GM12878 (cell line): ENCODE results near the gene ETV6. TPM values are rescaled to one million over a fixed set of nuclear protein-coding genes. Genes with fewer than 3 reads are reported as not detected.
"Not testable (repeated sequence)": the region's sequence is repeated elsewhere in the genome, so short reads cannot be mapped to it uniquely, and the experiment has no call there.

ENCODE experiments used
- ATAC-seq: fragments of 200-7000 bp; cut with Tn5 transposase; 3 replicates; pipeline ENCODE4 v1.9.1; 2020; ENCODE audit warnings: mild to moderate bottlenecking, moderate library complexity
- BruUV-seq: library from RNA; stranded (reverse); fragments of 400-500 nt; replicated peaks from 2 replicates; lab custom pipeline; 2021; lab: Mats Ljungman, UMichigan
- CTCF ChIA-PET: fragments of 300-600 bp; sonication (Branson Sonifier 250); formaldehyde crosslinking; extraction: SDS; loops from one replicate; lab custom pipeline; 2021; ENCODE audit warnings: inconsistent platforms; lab: Yijun Ruan, JAX
- POLR2A ChIA-PET: fragments of 350-600 bp; formaldehyde crosslinking; extraction: SDS; loops from one replicate; lab custom pipeline; 2021; ENCODE audit warnings: inconsistent platforms; lab: Charles Lee
- RAD21 ChIA-PET: fragments of 300-600 bp; sonication (Branson Sonifier 250); formaldehyde crosslinking; loops from one replicate; lab custom pipeline; 2023; ENCODE audit warnings: antibody characterized with exemption; ENCODE audit not compliant: unreplicated experiment; lab: Charles Lee
- SMC1A ChIA-PET: fragments of 300-600 bp; sonication (Branson Sonifier 250); formaldehyde crosslinking; loops from one replicate; lab custom pipeline; 2023; ENCODE audit not compliant: unreplicated experiment, uncharacterized antibody; lab: Charles Lee
- DNase-seq: peaks from one replicate; pipeline ENCODE4 v3.0.0-alpha.2; 2011; ENCODE audit warnings: low read depth, low spot score
- FAIRE-seq: peaks from 3 replicates; lab custom pipeline; 2011; peaks lifted over from hg19 to GRCh38; lab: Jason Lieb, UNC
- H2AFZ ChIP-seq: 2 replicates; pipeline ENCODE4 v1.6.0; 2011; ENCODE audit warnings: low read depth, low read length, control low read depth; ENCODE audit not compliant: control insufficient read depth
- H3K27ac ChIP-seq: 2 replicates; pipeline ENCODE4 v1.5.1; 2011; ENCODE audit warnings: control low read depth; ENCODE audit not compliant: control insufficient read depth, insufficient read depth
- H3K27me3 ChIP-seq, 2 experiments: replicated peaks in 1 of 2; 2 replicates each; pipeline versions ENCODE4 v1.6.0 to v1.6.1; 2011; ENCODE audit warnings: low read length in 1 of 2; ENCODE audit not compliant: control insufficient read depth in 2 of 2, insufficient read depth in 2 of 2
- H3K36me3 ChIP-seq, 2 experiments: 2 replicates each; pipeline ENCODE4 v1.5.1; 2011; ENCODE audit warnings: low read length in 1 of 2; ENCODE audit not compliant: control insufficient read depth in 2 of 2, insufficient read depth in 2 of 2
- H3K4me1 ChIP-seq: 2 replicates; pipeline ENCODE4 v1.6.1; 2011; ENCODE audit warnings: mild to moderate bottlenecking, low read length, moderate library complexity, mixed read lengths; ENCODE audit not compliant: control insufficient read depth, insufficient read depth
- H3K4me2 ChIP-seq: 2 replicates; pipeline ENCODE4 v1.6.0; 2011; ENCODE audit warnings: control low read depth; ENCODE audit not compliant: control insufficient read depth, insufficient read depth
- H3K4me3 ChIP-seq: fragments of 200-600 bp; sonication (generic); 2 replicates; pipeline ENCODE4 v1.5.1; 2016
- H3K79me2 ChIP-seq: 2 replicates; pipeline ENCODE4 v1.6.0; 2011; ENCODE audit warnings: low read length; ENCODE audit not compliant: control insufficient read depth, insufficient read depth
- H3K9ac ChIP-seq: 2 replicates; pipeline ENCODE4 v1.8.0; 2011; ENCODE audit warnings: low read length, control low read depth, mixed read lengths; ENCODE audit not compliant: control insufficient read depth, insufficient read depth
- H3K9me3 ChIP-seq: replicated peaks from 3 replicates; pipeline ENCODE4 v1.5.1; 2011; ENCODE audit warnings: mild to moderate bottlenecking, low read length; ENCODE audit not compliant: control insufficient read depth, insufficient read depth
- H4K20me1 ChIP-seq: 2 replicates; pipeline ENCODE4 v1.6.0; 2011; ENCODE audit not compliant: control insufficient read depth, insufficient read depth
- SPI1 ChIP-seq: IDR thresholded peaks from 2 replicates; pipeline ENCODE4 v1.6.1; 2011; ENCODE audit warnings: low read depth, mild to moderate bottlenecking, low read length, moderate library complexity, borderline replicate concordance; ENCODE audit not compliant: insufficient read depth
- SRF ChIP-seq, 2 experiments: IDR thresholded peaks; 2 replicates each; pipeline ENCODE4 v1.6.1; 2011; ENCODE audit warnings: low read depth in 2 of 2, low read length in 2 of 2, mild to moderate bottlenecking in 1 of 2, moderate library complexity in 1 of 2
- WGBS: methylation state at CpG from one replicate; pipeline ENCODE4 v1.1.6; 2016; ENCODE audit warnings: low lambda C conversion rate; ENCODE audit not compliant: insufficient replicate concordance, insufficient coverage; ENCODE audit errors: missing lambda C conversion rate; 5-methylcytosine and 5-hydroxymethylcytosine counted together
- in situ Hi-C: fragments of 300-500 bp; cut with MboI; formaldehyde crosslinking; loops from 9 replicates; pipeline ENCODE4 v1.14.3; 2018; ENCODE audit warnings: mixed read lengths
- intact Hi-C: fragments of 100-400 bp; cut with micrococcal nuclease; formaldehyde crosslinking; loops from one replicate; pipeline ENCODE4 v1.14.2; 2022; ENCODE audit not compliant: unreplicated experiment
- polyA plus RNA-seq, 11 experiments: library from polyadenylated mRNA; depleted of rRNA in 4 of 11; unstranded in 6 of 11; stranded (reverse) in 5 of 11; fragments of >200 nt; fragmentation: Nextera tagmentation in 4 of 11; fragmentation: Illumina TruSeq in 1 of 11; extraction: Ambion mirVana in 4 of 11; extraction: Trizol in 1 of 11; gene quantifications; 1 replicate in 1 of 11; 2 replicates in 10 of 11; pipeline versions ENCODE4 v1.2.1 to v1.2.3, GENCODE V29; 2011 to 2016; ENCODE audit warnings: inconsistent platforms in 2 of 11, missing spikeins in 2 of 11, low read depth in 1 of 11
- total RNA-seq, 4 experiments: library from RNA; depleted of rRNA in 3 of 4; stranded (reverse); fragments of >200 nt in 3 of 4; fragmentation: Illumina TruSeq in 1 of 4; extraction: Trizol in 1 of 4; gene quantifications; 2 replicates each; pipeline versions ENCODE4 v1.2.1 to v1.2.3, GENCODE V29; 2013 to 2021

Gene ETV6
- total and polyA plus RNA-seq, 10 of the 15 experiments (the other 5 are each of a cell fraction or from before 2014, with no cell fraction given) = 6.6 to 74.8 (median 24.6) TPM

GRCh38 chr12:11624116-11624515 lies 25.4 kb upstream of the ETV6 start:
- DNase-seq = no peak
- no peaks in the 10 kb centered on the region for H3K36me3 ChIP-seq
- no peak overlapping the region for H3K4me3 ChIP-seq
- in situ Hi-C loops = no loop called here
- WGBS = 80% methylated on average over 1 of the region's 1 CpG
- CTCF ChIA-PET = interaction anchor here (1.0 to 9.1 kb wide), 16 partner anchors 7 to 409 kb away, joined by 3 to 47 read pairs (median 7); partner anchors contain the start of gene ETV6
- no peak overlapping the region for H3K27ac ChIP-seq
- no peak for FAIRE-seq
- H4K20me1 ChIP-seq = no peaks in the 10 kb centered on the region
- no peaks in the 10 kb centered on the region for H3K4me1 ChIP-seq
- RAD21 ChIA-PET = interaction anchor here (1.0 to 3.7 kb wide), 8 partner anchors 16 to 408 kb away, joined by 3 to 19 read pairs (median 7); no protein-coding TSS in a partner anchor
- TF ChIP-seq SRF (IDR thresholded peaks at IDR 0.05; ENCODE audit: low read depth in 2 of 2, low read length in 2 of 2) (no peak), SPI1 (0 out of 2 replicates have a peak, but pooled peaks have one; percentile 8)
- TF ChIP-seq, all 136 proteins: peak for 1
- SMC1A ChIA-PET = interaction anchor here (0.6 to 5.0 kb wide), 19 partner anchors 9 to 1120 kb away, joined by 3 to 63 read pairs (median 4); no protein-coding TSS in a partner anchor
- ATAC-seq = no peak
- Histone ChIP-seq H2AFZ (no peak overlapping the region), H3K4me2 (no peak overlapping the region), H3K9me3 (no peaks in the 10 kb centered on the region), H3K27me3 (no peaks in the 10 kb centered on the region), H3K79me2 (no peaks in the 10 kb centered on the region), H3K9ac (no peak overlapping the region)
- POLR2A ChIA-PET = interaction anchor here (1.7 kb wide), 1 partner anchor 409 kb away, joined by 5 read pairs; no protein-coding TSS in a partner anchor
- intact Hi-C loops = loop anchor here (10.0 kb wide), 1 partner anchor 119 kb away; no protein-coding TSS in a partner anchor
- no TSS peak for BruUV-seq

GRCh38 chr12:11627709-11628108 lies 21.8 kb upstream of the ETV6 start:
- H3K4me1 ChIP-seq, in situ Hi-C loops, H3K79me2 ChIP-seq, ATAC-seq, H3K9me3 ChIP-seq, DNase-seq, H3K36me3 ChIP-seq, H3K27me3 ChIP-seq, BruUV-seq, H2AFZ ChIP-seq, FAIRE-seq, H3K4me2 ChIP-seq, H3K27ac ChIP-seq, H3K4me3 ChIP-seq, H3K9ac ChIP-seq, H4K20me1 ChIP-seq, POLR2A ChIA-PET: not testable (repeated sequence)
- SMC1A ChIA-PET = interaction anchor here (1.0 to 1.8 kb wide), 5 partner anchors 15 to 107 kb away, joined by 3 to 4 read pairs (median 3); no protein-coding TSS in a partner anchor
- WGBS = 87% methylated on average over 6 of the region's 6 CpGs
- intact Hi-C loops = loop anchor here (10.0 kb wide), 1 partner anchor 123 kb away; no protein-coding TSS in a partner anchor
- CTCF ChIA-PET = interaction anchor here (1.2 to 9.1 kb wide), 2 partner anchors 139 to 405 kb away, joined by 3 to 47 read pairs; no protein-coding TSS in a partner anchor
- RAD21 ChIA-PET = interaction anchor here (1.0 to 1.7 kb wide), 2 partner anchors 69 to 406 kb away, joined by 3 to 4 read pairs; no protein-coding TSS in a partner anchor
